Dendritic cell treated with granulocyte-macrophage colony-stimulating factor and Interleukin-4, amounts not matched to agents 40 ng/mL and 50 ng/mL, for 4 days (primary cell): ENCODE data around the gene LAMA2.

Experiments used
- H3K27ac Mint-ChIP-seq: one replicate; pipeline ENCODE4 v1.8.0; 2022; ENCODE audit warnings: mild to moderate bottlenecking, mixed read lengths
- H3K27me3 Mint-ChIP-seq: one replicate; pipeline ENCODE4 v1.8.0; 2022; ENCODE audit warnings: mild to moderate bottlenecking, mixed read lengths
- H3K36me3 Mint-ChIP-seq: one replicate; pipeline ENCODE4 v1.8.0; 2022; ENCODE audit warnings: low read depth, mixed read lengths
- H3K4me1 Mint-ChIP-seq: one replicate; pipeline ENCODE4 v1.8.0; 2022; ENCODE audit warnings: low read depth, mixed read lengths
- H3K4me3 Mint-ChIP-seq: one replicate; pipeline ENCODE4 v1.8.0; 2022; ENCODE audit warnings: mild to moderate bottlenecking, moderate library complexity, mixed read lengths
- H3K9me3 Mint-ChIP-seq: one replicate; pipeline ENCODE4 v1.8.0; 2022; ENCODE audit warnings: mixed read lengths
- intact Hi-C: fragments of 100-400 bp; cut with micrococcal nuclease; formaldehyde crosslinking; loops from one replicate; pipeline ENCODE4 v1.15.0; 2022

The LAMA2 gene

GRCh38 chr6:129292836-129293235 is 409.9 kb downstream of the LAMA2 start:
- Mint-ChIP-seq H3K4me1 (no peaks in the 10 kb centered on the region), H3K9me3 (no peaks in the 10 kb centered on the region), H3K27me3 (no peaks in the 10 kb centered on the region), H3K27ac (no peak overlapping the region), H3K36me3 (no peaks in the 10 kb centered on the region), H3K4me3 (no peak overlapping the region)
- intact Hi-C loops: no loop called here

- H3K27me3 Mint-ChIP-seq: no peaks in the 10 kb centered on the region
- no peaks in the 10 kb centered on the region for H3K4me1 Mint-ChIP-seq
- intact Hi-C loops: no loop called here
- no peak overlapping the region for H3K4me3 Mint-ChIP-seq
- no peak overlapping the region for H3K27ac Mint-ChIP-seq
- H3K36me3 Mint-ChIP-seq: no peaks in the 10 kb centered on the region
- no peaks in the 10 kb centered on the region for H3K9me3 Mint-ChIP-seq
Measured at GRCh38 chr6:129297592-129297991, 414.7 kb downstream of the LAMA2 start.

GRCh38 chr6:129302671-129303070 is 419.7 kb downstream of the LAMA2 start:
- H3K27me3 Mint-ChIP-seq: no peaks in the 10 kb centered on the region
- no peak overlapping the region for H3K27ac Mint-ChIP-seq
- no peaks in the 10 kb centered on the region for H3K4me1 Mint-ChIP-seq
- no peaks in the 10 kb centered on the region for H3K36me3 Mint-ChIP-seq
- intact Hi-C loops: no loop called here
- H3K4me3 Mint-ChIP-seq: no peak overlapping the region
- no peaks in the 10 kb centered on the region for H3K9me3 Mint-ChIP-seq

- intact Hi-C loops: no loop called here
- Mint-ChIP-seq H3K27ac (no peak overlapping the region), H3K9me3 (no peaks in the 10 kb centered on the region), H3K4me3 (no peak overlapping the region), H3K36me3 (no peaks in the 10 kb centered on the region), H3K4me1 (no peaks in the 10 kb centered on the region), H3K27me3 (no peaks in the 10 kb centered on the region)
Measured at GRCh38 chr6:129306826-129307225, 423.9 kb downstream of the LAMA2 start.

- Mint-ChIP-seq H3K4me3 (no peak overlapping the region), H3K36me3 (no peaks in the 10 kb centered on the region), H3K27ac (no peak overlapping the region), H3K9me3 (no peaks in the 10 kb centered on the region), H3K27me3 (no peaks in the 10 kb centered on the region), H3K4me1 (no peaks in the 10 kb centered on the region)
- intact Hi-C loops: no loop called here
Measured at GRCh38 chr6:129307845-129308244, 424.9 kb downstream of the LAMA2 start.

GRCh38 chr6:129309154-129309553 is 426.2 kb downstream of the LAMA2 start:
- no peaks in the 10 kb centered on the region for H3K36me3 Mint-ChIP-seq
- intact Hi-C loops: no loop called here
- no peak overlapping the region for H3K27ac Mint-ChIP-seq
- no peak overlapping the region for H3K4me3 Mint-ChIP-seq
- no peaks in the 10 kb centered on the region for H3K27me3 Mint-ChIP-seq
- H3K9me3 Mint-ChIP-seq: no peaks in the 10 kb centered on the region
- no peaks in the 10 kb centered on the region for H3K4me1 Mint-ChIP-seq

- Mint-ChIP-seq H3K9me3 (no peaks in the 10 kb centered on the region), H3K36me3 (no peaks in the 10 kb centered on the region), H3K4me1 (no peaks in the 10 kb centered on the region), H3K27ac (no peak overlapping the region), H3K27me3 (no peaks in the 10 kb centered on the region), H3K4me3 (no peak overlapping the region)
- intact Hi-C loops: no loop called here
Measured at GRCh38 chr6:129312880-129313279, 429.9 kb downstream of the LAMA2 start.

- intact Hi-C loops: no loop called here
- Mint-ChIP-seq H3K27ac (no peak overlapping the region), H3K4me3 (no peak overlapping the region), H3K27me3 (no peaks in the 10 kb centered on the region), H3K4me1 (no peaks in the 10 kb centered on the region), H3K9me3 (no peaks in the 10 kb centered on the region), H3K36me3 (no peaks in the 10 kb centered on the region)
Measured at GRCh38 chr6:129314575-129314974, 431.6 kb downstream of the LAMA2 start.

GRCh38 chr6:129317931-129318820 is 435.2 kb downstream of the LAMA2 start:
- Mint-ChIP-seq H3K36me3 (no peaks in the 10 kb centered on the region), H3K27ac (no peak overlapping the region), H3K27me3 (no peaks in the 10 kb centered on the region), H3K4me3 (no peak overlapping the region), H3K4me1 (no peaks in the 10 kb centered on the region), H3K9me3 (no peaks in the 10 kb centered on the region)
- intact Hi-C loops: no loop called here

GRCh38 chr6:129320892-129321291 is 438.0 kb downstream of the LAMA2 start:
- no peaks in the 10 kb centered on the region for H3K27me3 Mint-ChIP-seq
- H3K4me3 Mint-ChIP-seq: no peak overlapping the region
- H3K9me3 Mint-ChIP-seq: no peaks in the 10 kb centered on the region
- H3K27ac Mint-ChIP-seq: no peak overlapping the region
- no peaks in the 10 kb centered on the region for H3K36me3 Mint-ChIP-seq
- intact Hi-C loops: no loop called here
- no peaks in the 10 kb centered on the region for H3K4me1 Mint-ChIP-seq

- intact Hi-C loops: no loop called here
- Mint-ChIP-seq H3K27ac (no peak overlapping the region), H3K36me3 (no peaks in the 10 kb centered on the region), H3K27me3 (no peaks in the 10 kb centered on the region), H3K4me1 (no peaks in the 10 kb centered on the region), H3K9me3 (no peaks in the 10 kb centered on the region), H3K4me3 (no peak overlapping the region)
Measured at GRCh38 chr6:129321303-129321702, 438.4 kb downstream of the LAMA2 start.

GRCh38 chr6:129324345-129324744 is 441.4 kb downstream of the LAMA2 start:
- no peaks in the 10 kb centered on the region for H3K27me3 Mint-ChIP-seq
- H3K27ac Mint-ChIP-seq: no peak overlapping the region
- intact Hi-C loops: no loop called here
- H3K4me1 Mint-ChIP-seq: no peaks in the 10 kb centered on the region
- no peak overlapping the region for H3K4me3 Mint-ChIP-seq
- H3K9me3 Mint-ChIP-seq: no peaks in the 10 kb centered on the region
- no peaks in the 10 kb centered on the region for H3K36me3 Mint-ChIP-seq

- Mint-ChIP-seq H3K36me3 (no peaks in the 10 kb centered on the region), H3K4me3 (no peak overlapping the region), H3K27me3 (no peaks in the 10 kb centered on the region), H3K27ac (no peak overlapping the region), H3K4me1 (no peaks in the 10 kb centered on the region), H3K9me3 (no peaks in the 10 kb centered on the region)
- intact Hi-C loops: no loop called here
Measured at GRCh38 chr6:129329678-129330077, 446.7 kb downstream of the LAMA2 start.

- Mint-ChIP-seq H3K9me3 (no peaks in the 10 kb centered on the region), H3K36me3 (no peaks in the 10 kb centered on the region), H3K4me1 (no peaks in the 10 kb centered on the region), H3K27ac (no peak overlapping the region), H3K27me3 (no peaks in the 10 kb centered on the region), H3K4me3 (no peak overlapping the region)
- intact Hi-C loops: no loop called here
Measured at GRCh38 chr6:129331450-129332138, 448.7 kb downstream of the LAMA2 start.
